Right lobe of liver (tissue), 4 donors: Measurements from ENCODE around the gene IDH1.

Experiments used
- POLR2A ChIP-seq: fragments of 450-650 bp; IDR thresholded peaks from one replicate; pipeline ENCODE4 v1.6.1; 2017; ENCODE audit warnings: antibody characterized with exemption, mild to moderate bottlenecking
- TF ChIP-seq, protein P1 (sequence below), 4 donors: fragments of 200-600 bp in 3 of 4; fragments of 450-650 bp in 1 of 4; IDR thresholded peaks; one replicate each; pipeline versions ENCODE4 v1.5.1 to v1.8.0; 2016 to 2022; ENCODE audit warnings: antibody characterized with exemption in 4 of 4, mild to moderate bottlenecking in 2 of 4
- donor health status: DM: no; HTN: no; CAD: no.
- donor health status: DM: no; HTN: no; CAD: no.
- donor health status: DM: no; HTN: yes; CAD: no.

- TF ChIP-seq, protein P1, sequence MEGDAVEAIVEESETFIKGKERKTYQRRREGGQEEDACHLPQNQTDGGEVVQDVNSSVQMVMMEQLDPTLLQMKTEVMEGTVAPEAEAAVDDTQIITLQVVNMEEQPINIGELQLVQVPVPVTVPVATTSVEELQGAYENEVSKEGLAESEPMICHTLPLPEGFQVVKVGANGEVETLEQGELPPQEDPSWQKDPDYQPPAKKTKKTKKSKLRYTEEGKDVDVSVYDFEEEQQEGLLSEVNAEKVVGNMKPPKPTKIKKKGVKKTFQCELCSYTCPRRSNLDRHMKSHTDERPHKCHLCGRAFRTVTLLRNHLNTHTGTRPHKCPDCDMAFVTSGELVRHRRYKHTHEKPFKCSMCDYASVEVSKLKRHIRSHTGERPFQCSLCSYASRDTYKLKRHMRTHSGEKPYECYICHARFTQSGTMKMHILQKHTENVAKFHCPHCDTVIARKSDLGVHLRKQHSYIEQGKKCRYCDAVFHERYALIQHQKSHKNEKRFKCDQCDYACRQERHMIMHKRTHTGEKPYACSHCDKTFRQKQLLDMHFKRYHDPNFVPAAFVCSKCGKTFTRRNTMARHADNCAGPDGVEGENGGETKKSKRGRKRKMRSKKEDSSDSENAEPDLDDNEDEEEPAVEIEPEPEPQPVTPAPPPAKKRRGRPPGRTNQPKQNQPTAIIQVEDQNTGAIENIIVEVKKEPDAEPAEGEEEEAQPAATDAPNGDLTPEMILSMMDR (IDR thresholded peaks at IDR 0.05): no peak
- TF ChIP-seq POLR2A: no peak
Measured at GRCh38 chr2:208207769-208208168, 47.1 kb downstream of the IDH1 start.
